Kidney tubule cell (primary cell): ENCODE results near the gene CNTNAP1.

ENCODE experiments used
- DNase-seq: peaks from one replicate; pipeline ENCODE4 v3.0.0-alpha.2; 2018; ENCODE audit warnings: low spot score

CNTNAP1 gene

DNA sequence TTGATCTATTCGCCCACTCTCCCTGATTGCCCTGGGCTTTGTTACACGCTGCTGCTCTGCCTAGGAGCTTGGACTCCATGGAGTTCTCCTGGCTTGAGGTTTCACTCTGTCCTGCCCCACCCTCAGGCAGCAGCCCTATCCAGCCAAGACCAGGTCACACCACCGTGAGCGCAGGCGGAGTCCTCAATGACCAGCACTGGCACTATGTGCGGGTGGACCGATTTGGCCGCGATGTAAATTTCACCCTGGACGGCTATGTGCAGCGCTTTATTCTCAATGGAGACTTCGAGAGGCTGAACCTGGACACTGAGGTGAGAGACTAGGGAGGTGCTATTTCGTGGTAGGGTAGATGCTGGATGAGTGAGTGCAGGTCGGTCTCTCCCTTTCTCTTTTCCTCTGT lies 3.5 kb downstream of the CNTNAP1 start:
- DNase-seq, result no peak

DNA sequence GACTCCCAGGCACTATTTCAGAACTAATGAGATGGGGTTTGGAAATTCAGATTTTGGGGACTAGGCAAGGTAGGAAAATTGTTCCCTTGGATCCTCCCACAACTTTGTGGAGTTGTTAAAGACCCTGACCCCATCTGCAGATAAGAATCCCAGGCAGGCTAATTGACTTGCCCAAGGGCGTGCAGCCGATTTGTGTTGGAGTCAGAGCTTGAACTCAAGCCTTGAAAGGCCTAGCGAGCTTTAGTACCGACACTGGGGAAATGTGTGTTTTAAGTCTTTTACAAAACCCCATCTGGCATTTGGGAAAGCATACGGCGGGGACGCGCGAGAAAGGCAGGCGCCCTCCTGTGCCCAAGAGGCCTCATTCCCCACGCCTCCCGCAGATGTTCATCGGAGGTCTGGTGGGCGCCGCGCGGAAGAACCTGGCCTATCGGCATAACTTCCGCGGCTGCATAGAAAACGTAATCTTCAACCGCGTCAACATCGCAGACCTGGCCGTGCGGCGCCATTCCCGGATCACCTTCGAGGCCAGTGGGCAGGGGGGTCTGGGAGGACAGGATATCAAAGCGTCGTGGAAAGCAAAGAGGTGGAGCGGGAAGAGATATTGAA lies 4.3 kb downstream of the CNTNAP1 start:
- no peak for DNase-seq

DNA sequence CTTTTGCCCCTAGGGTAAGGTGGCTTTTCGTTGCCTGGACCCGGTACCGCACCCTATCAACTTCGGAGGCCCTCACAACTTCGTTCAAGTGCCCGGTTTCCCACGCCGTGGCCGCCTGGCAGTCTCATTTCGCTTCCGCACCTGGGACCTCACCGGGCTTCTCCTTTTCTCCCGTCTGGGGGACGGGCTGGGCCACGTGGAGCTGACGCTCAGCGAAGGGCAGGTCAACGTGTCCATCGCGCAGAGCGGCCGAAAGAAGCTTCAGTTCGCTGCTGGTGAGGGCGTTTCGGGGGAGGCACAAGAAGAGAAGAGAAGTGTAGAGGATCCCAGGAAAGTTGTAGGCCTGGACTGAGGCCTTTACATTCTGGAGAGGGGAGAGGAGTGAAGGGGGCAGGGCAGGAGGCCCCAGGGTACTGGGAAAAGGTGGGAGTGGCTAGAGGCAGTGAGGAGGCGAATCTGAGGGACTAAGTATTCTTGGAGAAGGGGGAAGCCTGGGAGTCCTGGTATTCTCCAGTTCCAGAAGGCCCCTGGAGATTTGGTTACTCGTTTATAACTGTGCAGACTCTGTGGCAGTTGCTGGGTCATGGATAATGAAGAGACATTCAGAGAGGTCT lies 5.5 kb downstream of the CNTNAP1 start:
- no peak for DNase-seq

DNA sequence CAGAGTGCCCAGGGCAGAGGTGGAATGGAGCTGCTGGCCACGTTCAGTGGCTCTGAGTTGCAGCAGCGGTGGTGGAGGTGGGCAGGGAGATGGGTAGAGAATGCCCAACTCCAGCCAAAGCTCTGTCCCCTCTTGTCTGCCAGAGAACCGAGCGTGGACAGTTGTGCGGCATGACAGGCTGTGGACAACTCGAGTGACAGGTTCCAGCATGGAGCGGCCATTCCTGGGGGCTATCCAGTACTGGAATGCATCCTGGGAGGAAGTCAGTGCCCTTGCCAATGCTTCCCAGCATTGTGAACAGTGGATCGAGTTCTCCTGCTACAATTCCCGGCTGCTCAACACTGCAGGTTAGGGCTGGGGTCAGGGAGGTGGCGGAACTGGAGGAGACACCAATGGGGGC lies 8.3 kb downstream of the CNTNAP1 start:
- DNase-seq, result no peak

DNA sequence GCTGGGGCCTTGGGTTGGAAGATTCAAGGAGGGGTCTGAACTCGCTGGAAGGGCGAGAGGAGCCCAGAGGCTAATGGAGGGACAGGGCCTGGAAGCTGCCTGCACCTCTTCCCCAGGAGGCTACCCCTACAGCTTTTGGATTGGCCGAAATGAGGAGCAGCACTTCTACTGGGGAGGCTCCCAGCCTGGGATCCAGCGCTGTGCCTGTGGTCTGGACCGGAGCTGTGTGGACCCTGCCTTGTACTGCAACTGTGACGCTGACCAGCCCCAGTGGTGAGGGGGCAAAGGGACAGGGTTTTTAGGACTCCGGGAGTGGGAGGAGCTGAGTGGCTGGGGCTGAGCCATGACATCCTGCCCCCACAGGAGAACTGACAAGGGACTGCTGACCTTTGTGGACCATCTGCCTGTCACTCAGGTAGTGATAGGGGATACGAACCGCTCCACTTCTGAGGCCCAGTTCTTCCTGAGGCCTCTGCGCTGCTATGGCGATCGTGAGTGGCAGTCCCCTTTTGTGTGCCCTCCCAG lies 8.8 kb downstream of the CNTNAP1 start:
- DNase-seq, result no peak

DNA sequence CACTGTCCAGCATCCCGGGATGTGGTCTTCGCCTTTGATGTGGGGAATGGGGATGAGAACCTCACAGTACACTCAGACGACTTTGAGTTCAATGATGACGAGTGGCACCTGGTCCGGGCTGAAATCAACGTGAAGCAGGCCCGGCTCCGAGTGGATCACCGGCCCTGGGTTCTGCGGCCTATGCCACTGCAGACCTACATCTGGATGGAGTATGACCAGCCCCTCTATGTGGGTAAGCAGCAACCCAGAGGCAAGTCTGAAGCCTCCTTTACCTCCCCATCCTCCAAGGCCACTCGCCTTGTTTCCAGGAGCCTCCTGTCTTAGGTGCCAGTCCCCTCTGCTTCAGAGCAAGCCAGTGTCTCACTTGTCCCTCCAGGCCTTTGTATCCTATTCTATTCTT lies 10.2 kb downstream of the CNTNAP1 start:
- DNase-seq, result no peak

DNA sequence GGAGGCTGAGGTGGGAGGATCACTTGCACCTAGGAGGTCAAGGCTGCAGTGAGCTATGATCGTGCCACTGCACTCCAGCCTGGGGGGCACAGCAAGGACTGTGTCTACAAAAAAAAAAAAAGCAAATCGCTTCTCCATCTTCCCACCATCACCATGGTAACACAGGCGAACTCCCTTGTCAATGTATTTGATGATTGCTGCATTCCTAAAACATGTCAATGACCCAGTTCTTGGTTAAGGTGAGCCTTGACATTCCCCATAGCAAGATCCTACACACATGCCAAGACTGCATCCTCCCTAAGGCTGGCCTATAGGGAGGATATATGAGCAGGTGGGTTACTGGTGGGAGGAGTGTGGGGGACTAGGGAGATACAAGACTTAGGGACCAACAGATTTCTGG lies 12.2 kb downstream of the CNTNAP1 start:
- DNase-seq, result no peak

DNA sequence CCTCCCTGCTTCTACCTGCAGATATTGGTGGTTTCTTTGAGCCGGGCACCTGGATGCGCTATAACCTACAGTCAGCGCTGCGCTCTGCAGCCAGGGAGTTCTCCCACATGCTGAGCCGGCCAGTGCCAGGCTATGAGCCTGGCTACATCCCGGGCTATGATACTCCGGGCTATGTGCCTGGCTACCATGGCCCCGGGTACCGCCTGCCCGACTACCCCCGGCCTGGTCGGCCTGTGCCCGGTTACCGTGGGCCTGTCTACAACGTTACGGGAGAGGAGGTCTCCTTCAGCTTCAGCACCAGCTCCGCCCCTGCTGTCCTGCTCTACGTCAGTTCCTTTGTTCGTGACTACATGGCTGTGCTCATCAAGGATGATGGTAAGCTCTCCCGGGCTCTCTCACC lies 13.2 kb downstream of the CNTNAP1 start:
- no peak for DNase-seq

DNA sequence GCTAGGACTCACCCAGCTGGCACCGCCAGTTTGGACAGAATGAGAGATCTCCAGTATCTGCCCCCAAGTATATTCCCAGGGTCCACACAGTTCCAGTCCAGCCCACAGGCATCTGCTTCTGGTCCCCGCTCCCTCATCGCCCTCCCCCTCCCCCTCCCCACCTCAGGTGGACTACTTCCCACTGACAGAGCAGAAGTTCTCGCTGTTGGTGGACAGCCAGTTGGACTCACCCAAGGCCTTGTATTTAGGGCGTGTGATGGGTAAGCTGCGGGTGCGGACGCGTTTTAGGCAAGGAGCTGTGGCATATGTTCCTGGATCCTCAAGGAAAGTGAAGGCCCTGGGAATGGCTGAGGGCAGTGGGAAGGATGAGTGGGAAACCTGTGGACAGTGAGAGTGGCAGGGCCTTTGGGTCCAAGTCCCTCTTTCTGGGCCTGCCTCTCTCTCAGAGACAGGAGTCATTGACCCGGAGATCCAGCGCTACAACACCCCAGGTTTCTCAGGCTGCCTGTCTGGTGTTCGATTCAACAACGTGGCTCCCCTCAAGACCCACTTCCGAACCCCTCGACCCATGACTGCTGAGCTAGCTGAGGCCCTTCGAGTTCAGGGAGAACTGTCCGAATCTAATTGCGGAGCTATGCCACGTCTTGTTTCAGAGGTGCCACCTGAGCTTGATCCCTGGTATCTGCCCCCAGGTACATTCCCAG lies 14.9 kb downstream of the CNTNAP1 start:
- DNase-seq, result no peak

DNA sequence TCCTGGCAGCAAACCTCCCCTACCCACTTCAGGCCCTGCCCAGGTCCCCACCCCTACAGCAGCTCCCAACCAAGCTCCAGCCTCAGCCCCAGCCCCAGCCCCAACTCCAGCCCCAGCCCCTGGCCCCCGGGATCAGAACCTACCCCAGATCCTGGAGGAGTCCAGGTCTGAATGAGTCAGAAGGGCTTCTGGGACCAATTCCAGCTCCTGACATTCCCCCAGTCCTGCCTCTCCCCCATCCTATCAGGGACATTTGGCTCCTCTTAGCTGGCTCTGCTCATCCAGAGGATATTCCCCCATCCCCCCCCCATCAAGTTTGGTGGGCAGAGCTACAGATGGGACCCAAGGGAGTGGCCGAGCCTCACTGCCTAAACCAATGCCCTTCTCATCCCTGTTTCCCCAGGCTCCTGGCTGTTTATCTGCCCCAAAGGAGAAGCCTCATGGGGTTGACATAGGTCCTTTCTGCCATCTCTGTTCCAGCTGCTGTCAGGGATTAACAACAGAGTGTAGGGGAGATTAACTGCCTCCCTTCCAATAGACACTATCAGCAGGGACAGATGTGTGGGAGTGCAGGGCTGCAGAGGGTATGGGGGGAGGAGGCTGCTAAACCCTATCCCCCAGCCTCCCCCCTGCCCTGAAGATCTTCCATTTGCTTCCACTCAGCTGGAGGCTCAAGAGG lies 16.5 kb downstream of the CNTNAP1 start:
- no peak for DNase-seq

DNA sequence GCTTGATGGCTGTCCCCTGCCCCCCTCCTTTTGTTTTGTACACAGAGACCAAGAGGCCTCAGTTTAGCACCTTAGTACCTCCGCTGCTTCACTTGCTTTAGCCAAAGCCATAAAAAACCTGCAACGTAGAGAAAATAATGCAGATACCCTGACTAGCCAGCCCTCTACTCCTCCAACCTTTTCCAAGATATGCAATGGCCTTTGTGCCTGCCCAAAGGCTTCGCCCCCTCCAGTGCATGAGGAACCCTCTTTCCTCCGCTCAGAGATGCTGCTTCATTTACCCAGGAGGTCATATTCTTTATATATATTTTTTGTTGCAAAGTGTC lies 17.0 kb downstream of the CNTNAP1 start:
- no peak for DNase-seq

DNA sequence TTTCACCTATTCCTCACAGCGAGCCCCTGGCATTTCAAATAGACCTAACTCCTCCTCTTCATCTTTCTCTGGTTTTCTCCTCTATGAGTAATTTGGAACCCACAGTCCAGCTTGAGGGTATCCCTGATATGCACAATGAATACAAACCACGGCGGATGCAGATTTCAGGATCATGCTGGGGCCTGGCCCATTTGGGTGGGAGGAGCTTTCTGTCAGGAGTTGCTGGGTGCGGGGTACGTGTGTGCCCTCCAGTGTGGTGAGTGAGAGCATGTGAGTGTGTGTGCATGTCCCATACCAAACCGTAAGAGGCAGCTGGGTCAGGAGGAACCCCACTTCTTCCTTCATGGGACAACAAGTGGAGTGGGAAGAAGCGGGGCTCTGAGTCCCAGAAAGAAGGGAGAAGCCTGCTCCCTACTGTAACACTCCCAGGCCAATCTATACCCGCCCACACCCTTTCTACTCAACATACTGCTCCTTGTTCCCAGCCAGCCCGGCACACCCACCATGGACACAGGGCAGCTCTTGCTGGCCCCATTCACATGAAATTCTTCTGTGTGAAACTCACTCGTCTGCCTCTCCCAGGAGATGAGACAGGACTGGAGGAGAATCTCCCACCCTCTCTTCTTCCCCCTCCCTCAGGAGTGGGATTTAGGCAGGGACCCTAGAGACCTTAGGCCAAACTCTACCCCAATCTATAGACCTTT lies 18.4 kb downstream of the CNTNAP1 start:
- no peak for DNase-seq

DNA sequence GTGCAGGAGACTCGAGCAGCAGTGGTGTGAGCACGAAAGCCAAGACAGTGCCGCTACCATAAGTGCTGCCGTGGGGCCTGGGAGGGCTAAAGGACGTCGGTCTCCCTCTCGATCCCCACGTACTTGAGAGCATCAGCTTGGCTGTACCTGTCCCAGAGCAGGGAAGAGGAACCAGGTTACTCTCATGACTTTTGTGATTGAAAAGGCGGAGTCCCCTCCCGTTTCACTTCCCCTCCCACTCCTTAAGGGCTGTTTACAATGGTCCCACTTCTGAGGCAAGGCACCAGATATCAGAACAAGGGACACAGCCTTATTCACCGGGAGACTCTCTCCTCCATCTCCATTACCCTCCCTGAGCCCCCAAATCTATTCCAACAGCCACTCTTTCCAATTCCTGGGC lies 20.1 kb downstream of the CNTNAP1 start:
- DNase-seq, result no peak

DNA sequence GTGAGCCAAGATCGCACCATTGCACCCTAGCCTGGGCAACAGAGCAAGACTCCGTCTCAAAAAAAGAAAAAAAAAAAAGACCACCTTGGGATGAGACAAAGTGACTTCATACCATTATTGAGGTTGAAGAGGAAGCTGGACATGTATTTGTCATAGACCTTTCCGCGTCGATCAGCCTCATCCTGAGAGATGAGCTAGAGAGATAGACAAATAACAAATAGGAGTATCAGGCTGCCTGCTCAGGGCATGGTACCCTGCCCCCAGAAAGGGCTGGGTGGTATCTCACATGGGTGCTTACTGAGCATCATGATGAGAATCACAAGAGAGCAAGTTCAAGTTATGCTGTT lies 22.1 kb downstream of the CNTNAP1 start:
- no peak for DNase-seq

DNA sequence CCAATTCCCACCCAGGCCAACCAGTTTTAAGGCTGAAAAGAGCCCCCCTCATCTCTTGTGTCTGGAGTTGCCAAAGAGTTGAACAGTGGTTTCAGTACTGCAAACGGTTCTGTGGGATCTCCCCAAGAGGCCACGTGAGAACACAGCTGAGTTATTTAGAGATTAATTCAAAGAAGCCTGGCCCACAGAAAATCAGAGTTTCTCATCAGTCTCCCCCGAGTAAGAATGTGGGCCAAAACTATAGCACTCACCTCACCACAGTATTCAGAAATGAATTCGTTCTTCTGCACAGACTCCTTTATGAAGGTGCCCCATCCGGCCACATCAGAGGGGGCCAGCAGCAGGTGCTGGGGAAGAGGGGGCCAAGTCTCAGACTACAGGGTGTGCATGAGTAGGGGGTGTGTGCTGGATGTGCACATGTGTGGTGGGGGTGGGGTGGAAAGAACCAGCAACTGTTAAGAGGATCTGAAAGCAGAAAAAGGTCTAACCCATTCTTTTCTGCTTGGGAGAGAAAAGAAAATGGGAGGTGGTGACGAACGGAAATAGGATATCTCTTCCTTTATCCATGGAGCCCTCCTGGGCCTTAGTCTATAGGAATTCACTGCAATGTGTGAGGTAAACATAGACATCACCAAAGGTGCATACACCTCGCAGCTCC lies 22.6 kb downstream of the CNTNAP1 start:
- DNase-seq, result no peak

DNA sequence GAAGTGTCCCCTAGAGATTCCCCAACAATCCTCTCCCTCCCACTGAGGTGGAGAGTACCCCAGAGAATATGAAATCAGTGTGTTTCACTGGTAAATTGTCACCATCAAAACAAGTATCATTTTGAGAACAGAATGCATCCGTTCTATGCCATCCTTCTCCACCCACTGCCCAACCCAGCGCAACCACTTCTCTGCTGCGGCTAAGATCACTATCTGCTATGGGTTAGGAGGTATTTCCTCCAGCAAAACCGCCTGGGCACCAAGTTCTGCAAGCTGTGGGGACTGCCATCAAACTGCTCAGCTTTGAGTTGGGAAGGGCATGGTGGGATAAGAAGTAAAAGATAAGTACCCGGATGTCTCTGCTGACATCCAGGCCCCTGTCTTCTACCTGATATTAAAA lies 24.4 kb downstream of the CNTNAP1 start:
- no peak for DNase-seq

DNA sequence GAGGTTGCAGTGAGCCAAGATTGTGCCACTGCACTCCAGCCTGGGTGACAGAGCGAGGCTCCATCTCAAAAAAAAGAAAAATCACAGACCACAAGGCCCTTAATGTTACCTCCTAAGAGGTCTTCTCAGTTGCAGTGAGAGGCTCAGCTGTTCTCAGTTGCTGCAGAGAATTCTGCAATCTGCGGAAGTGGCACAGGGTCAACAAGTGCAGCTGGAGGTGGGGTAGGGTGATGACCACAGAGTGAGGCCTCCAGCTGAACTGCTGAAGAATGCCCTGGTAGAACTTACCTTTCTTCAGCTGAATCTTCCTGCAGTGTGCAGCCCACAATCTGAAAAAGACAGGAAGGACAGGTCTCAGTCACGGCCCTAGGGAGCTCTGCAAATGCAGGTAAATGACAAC lies 26.3 kb downstream of the CNTNAP1 start:
- DNase-seq, result no peak

DNA sequence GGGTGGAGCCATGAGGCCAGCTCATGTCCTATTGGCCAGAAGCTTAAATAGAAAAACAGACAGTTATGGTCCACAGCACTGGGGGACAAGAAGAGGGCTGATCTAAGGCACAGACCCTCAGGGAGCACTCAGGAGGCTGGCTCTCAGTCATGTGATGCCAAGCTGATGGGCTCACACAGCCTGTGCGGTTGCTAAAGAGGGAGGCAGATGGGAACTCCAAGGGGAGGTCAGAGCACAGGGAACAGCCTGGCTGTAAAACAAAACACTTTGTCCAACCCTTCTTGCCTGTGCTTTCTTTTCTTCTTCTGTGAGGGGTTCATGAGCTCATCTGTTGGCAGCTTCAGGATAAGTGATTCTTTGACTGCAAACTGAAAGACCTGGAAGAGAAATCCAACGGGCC lies 27.2 kb downstream of the CNTNAP1 start:
- no peak for DNase-seq

DNA sequence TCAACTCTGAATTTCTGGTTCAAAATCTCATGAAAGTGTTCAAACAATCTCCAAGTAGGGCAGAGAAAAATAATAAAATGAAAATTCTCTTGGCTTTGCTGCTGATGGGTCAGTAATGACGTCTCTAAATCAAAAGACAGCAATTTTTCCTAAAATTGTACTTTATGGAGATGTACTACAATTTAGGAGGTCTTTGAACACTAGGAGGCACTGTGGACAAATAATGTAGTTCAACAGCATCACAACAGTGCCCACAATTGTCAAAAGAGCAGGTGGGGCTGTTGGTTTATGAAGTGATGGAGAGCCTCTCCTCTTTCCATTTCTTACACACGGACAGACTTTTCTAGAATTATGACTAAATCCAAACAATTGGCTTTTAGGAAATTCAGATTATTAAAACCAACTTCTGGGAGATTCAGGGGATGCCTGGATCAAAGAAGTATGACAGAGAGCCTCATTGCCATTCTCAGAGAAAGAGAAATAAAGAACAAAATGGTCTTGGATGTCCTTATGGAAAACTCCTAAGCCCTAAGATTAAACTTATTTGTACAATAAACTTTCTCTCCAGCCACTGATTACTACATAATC lies 38.8 kb downstream of the CNTNAP1 start:
- DNase-seq, result peak; percentile 68

DNA sequence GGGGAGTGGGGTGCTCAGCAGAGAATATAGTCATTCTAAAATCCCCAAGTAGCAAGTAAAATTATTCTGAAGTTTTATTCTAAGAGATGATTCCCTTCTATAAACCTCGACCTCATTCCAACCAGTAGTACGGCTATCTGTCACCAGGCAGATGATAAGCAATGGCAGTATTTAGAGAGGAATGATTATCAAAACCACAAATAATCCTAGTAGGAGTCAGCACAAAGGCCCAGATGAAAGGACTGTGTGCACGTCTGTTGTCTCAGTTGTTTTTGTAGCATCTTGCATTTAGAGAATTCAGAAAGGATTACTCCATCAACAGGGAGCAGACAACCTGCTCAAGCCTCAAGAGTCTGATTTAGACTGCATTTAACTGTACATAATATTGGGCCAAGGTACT lies 41.3 kb downstream of the CNTNAP1 start:
- DNase-seq, result no peak

DNA sequence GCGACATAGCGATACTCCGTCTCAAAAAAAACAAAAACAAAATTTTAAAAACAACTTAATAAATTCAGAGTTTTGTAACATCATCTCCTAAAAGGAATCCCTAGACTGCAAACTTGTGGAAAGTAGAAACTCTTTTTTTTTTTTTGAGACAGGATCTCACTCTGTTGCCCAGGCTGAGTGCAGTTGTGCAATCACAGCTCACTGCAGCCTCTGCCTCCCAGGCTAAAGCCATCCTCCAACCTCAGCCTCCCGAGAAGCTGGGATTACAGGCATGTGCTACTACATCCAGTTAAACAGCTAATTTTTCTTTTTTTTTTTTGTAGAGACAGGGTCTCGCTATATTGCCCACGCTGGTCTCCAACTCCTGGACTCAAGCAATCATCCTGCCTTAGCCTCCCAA lies 42.8 kb downstream of the CNTNAP1 start:
- no peak for DNase-seq

DNA sequence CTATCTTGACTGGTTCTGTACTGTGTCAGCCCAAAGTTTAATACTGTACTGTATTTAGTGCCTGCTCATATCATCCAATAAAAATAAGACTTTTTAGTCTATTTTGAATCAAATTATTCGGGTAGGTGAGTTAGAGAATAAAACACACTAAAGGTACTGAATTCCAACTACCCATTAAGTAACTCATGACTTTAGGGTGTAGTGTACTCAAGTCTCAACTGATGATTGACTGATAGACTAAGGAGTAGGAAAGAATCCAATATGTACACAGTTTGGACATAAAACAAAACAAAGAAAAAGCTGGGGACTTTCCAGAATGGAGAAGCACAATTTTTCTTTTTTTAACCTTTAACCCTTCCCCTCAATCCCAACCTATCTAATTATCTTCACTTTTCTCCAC lies 58.4 kb downstream of the CNTNAP1 start:
- DNase-seq, result no peak
